A549 (cell line): Measurements from ENCODE around the gene ULK1. TPM values are rescaled to one million over a fixed set of nuclear protein-coding genes. Genes with fewer than 3 reads are reported as not detected.

Source experiments
- ATAC-seq, 2 experiments: fragments of 200-7000 bp in 1 of 2; fragments of >200 bp in 1 of 2; cut with Nextera tagmentation in 1 of 2; cut with Tn5 transposase in 1 of 2; 3 replicates each; pipeline versions ENCODE4 v1.8.0 to v1.9.1; 2018 to 2020; ENCODE audit warnings: mild to moderate bottlenecking in 1 of 2, moderate library complexity in 1 of 2
- CTCF ChIA-PET: fragments of 300-600 bp; sonication (Branson Sonifier 250); formaldehyde crosslinking; extraction: SDS; loops from one replicate; lab custom pipeline; 2021; ENCODE audit warnings: antibody characterized with exemption, inconsistent platforms; lab: Yijun Ruan, JAX
- POLR2A ChIA-PET: fragments of 350-600 bp; formaldehyde crosslinking; extraction: SDS; loops from one replicate; lab custom pipeline; 2021; ENCODE audit warnings: antibody characterized with exemption, inconsistent platforms; lab: Yijun Ruan, JAX
- DNase-seq, 2 experiments: peaks; one replicate each; pipeline versions ENCODE4 v3.0.0 to v3.0.0-alpha.2; 2011 to 2016; ENCODE audit warnings: low read depth in 1 of 2, low spot score in 1 of 2
- FAIRE-seq: peaks from 2 replicates; lab custom pipeline; 2011; peaks lifted over from hg19 to GRCh38; lab: Jason Lieb, UNC
- H3K27ac ChIP-seq, 2 experiments: fragments of >200 bp; sonication (Bioruptor Twin); formaldehyde crosslinking; 3 replicates each; pipeline ENCODE4 v1.5.1; 2016 to 2017
- H3K4me1 ChIP-seq: fragments of >200 bp; sonication (Bioruptor Twin); formaldehyde crosslinking; 3 replicates; pipeline ENCODE4 v1.6.1; 2016
- H3K4me2 ChIP-seq: fragments of >200 bp; sonication (Bioruptor Twin); formaldehyde crosslinking; 3 replicates; pipeline ENCODE4 v1.6.1; 2016
- H3K4me3 ChIP-seq: fragments of >200 bp; sonication (Bioruptor Twin); formaldehyde crosslinking; 3 replicates; pipeline ENCODE4 v1.5.1; 2016
- H3K9me3 ChIP-seq: fragments of >200 bp; sonication (Bioruptor Twin); formaldehyde crosslinking; 3 replicates; pipeline ENCODE4 v1.6.1; 2016
- BCL3 ChIP-seq: fragments of >200 bp; sonication (Bioruptor Twin); formaldehyde crosslinking; IDR thresholded peaks from 3 replicates; pipeline ENCODE4 v1.6.1; 2016
- E2F6 ChIP-seq: IDR thresholded peaks from 2 replicates; pipeline ENCODE4 v1.6.1; 2012; ENCODE audit warnings: low read depth, borderline replicate concordance
- EHF ChIP-seq: fragments of 250-450 bp; sonication (Bioruptor Pico); IDR thresholded peaks from 2 replicates; pipeline ENCODE4 v1.5.0; 2020; ENCODE audit warnings: mild to moderate bottlenecking
- ESRRA ChIP-seq: fragments of 150-350 bp; IDR thresholded peaks from 2 replicates; pipeline ENCODE4 v1.6.1; 2014; ENCODE audit warnings: mild to moderate bottlenecking, low read length, borderline replicate concordance
- FOSB ChIP-seq: fragments of 250-450 bp; sonication (Bioruptor Pico); IDR thresholded peaks from 2 replicates; pipeline ENCODE4 v1.5.0; 2020; ENCODE audit warnings: mild to moderate bottlenecking, moderate library complexity
- FOSL2 ChIP-seq, 2 experiments: fragments of 450-650 bp in 1 of 2; fragments of >200 bp in 1 of 2; sonication (Bioruptor Twin) in 1 of 2; formaldehyde crosslinking; IDR thresholded peaks; 2 replicates each; pipeline versions ENCODE4 v1.5.0 to v1.6.1; 2016 to 2020; ENCODE audit warnings: mild to moderate bottlenecking in 1 of 2, moderate library complexity in 1 of 2
- GATA3 ChIP-seq: IDR thresholded peaks from 2 replicates; pipeline ENCODE4 v1.6.1; 2012; ENCODE audit warnings: borderline replicate concordance
- HOXA7 ChIP-seq: fragments of 250-450 bp; sonication (Bioruptor Pico); IDR thresholded peaks from 2 replicates; pipeline ENCODE4 v1.5.0; 2020; ENCODE audit warnings: mild to moderate bottlenecking, moderate library complexity
- JUNB ChIP-seq: fragments of >200 bp; sonication (Bioruptor Twin); formaldehyde crosslinking; IDR thresholded peaks from 2 replicates; pipeline ENCODE4 v1.6.1; 2016
- KDM1A ChIP-seq: fragments of 200-600 bp; sonication (generic); IDR thresholded peaks from 2 replicates; pipeline ENCODE4 v1.6.1; 2016; ENCODE audit warnings: low read depth, mild to moderate bottlenecking
- KDM5A ChIP-seq: fragments of 200-600 bp; sonication (generic); IDR thresholded peaks from 2 replicates; pipeline ENCODE4 v1.6.1; 2016; ENCODE audit warnings: antibody characterized with exemption, mild to moderate bottlenecking
- MAX ChIP-seq: IDR thresholded peaks from 2 replicates; pipeline ENCODE4 v1.6.1; 2012
- MAZ ChIP-seq: fragments of 150-350 bp; IDR thresholded peaks from 2 replicates; pipeline ENCODE4 v1.6.1; 2014; ENCODE audit warnings: antibody characterized with exemption, low read depth, low read length, borderline replicate concordance
- MYC ChIP-seq: IDR thresholded peaks from 2 replicates; pipeline ENCODE4 v1.6.1; 2012; ENCODE audit warnings: mild to moderate bottlenecking, inconsistent platforms, low read length, improper control_type of control experiment, borderline replicate concordance
- NFE2L2 ChIP-seq: fragments of 150-350 bp; conservative IDR thresholded peaks from 2 replicates; pipeline ENCODE4 v1.6.1; 2014; ENCODE audit warnings: low read length
- PBX3 ChIP-seq: IDR thresholded peaks from 2 replicates; pipeline ENCODE4 v1.6.1; 2012
- POLR2AphosphoS2 ChIP-seq: conservative IDR thresholded peaks from 2 replicates; pipeline ENCODE4 v1.6.1; 2012; ENCODE audit warnings: low read length, improper control_type of control experiment, inconsistent platforms
- RAD21 ChIP-seq, 2 experiments: fragments of >200 bp in 1 of 2; sonication (Bioruptor Twin) in 1 of 2; formaldehyde crosslinking in 1 of 2; IDR thresholded peaks in 1 of 2; conservative IDR thresholded peaks in 1 of 2; 2 replicates in 1 of 2; 3 replicates in 1 of 2; pipeline ENCODE4 v1.6.1; 2012 to 2018; ENCODE audit warnings: inconsistent platforms in 1 of 2
- RCOR1 ChIP-seq: fragments of 150-350 bp; IDR thresholded peaks from 2 replicates; pipeline ENCODE4 v1.6.1; 2014; ENCODE audit warnings: antibody characterized with exemption, low read length, low read depth
- TFCP2L1 ChIP-seq: fragments of 250-450 bp; sonication (Bioruptor Pico); IDR thresholded peaks from 2 replicates; pipeline ENCODE4 v1.5.0; 2021; ENCODE audit warnings: mild to moderate bottlenecking
- USF2 ChIP-seq: fragments of 450-650 bp; IDR thresholded peaks from 2 replicates; pipeline ENCODE4 v1.6.1; 2014; ENCODE audit warnings: antibody characterized with exemption
- ZC3H11A ChIP-seq: fragments of 450-650 bp; IDR thresholded peaks from 2 replicates; pipeline ENCODE4 v1.6.1; 2014; ENCODE audit warnings: antibody characterized with exemption, mild to moderate bottlenecking
- ZNF302 ChIP-seq: fragments of 250-450 bp; sonication (Bioruptor Pico); IDR thresholded peaks from 2 replicates; pipeline ENCODE4 v1.9.0; 2021; ENCODE audit warnings: inconsistent platforms, mild to moderate bottlenecking, moderate library complexity
- WGBS: methylation state at CpG from one replicate; pipeline ENCODE4 v1.1.6; 2017; ENCODE audit errors: missing lambda C conversion rate; 5-methylcytosine and 5-hydroxymethylcytosine counted together
- polyA plus RNA-seq, 4 experiments: library from polyadenylated mRNA; depleted of rRNA in 3 of 4; stranded (reverse); fragments of >200 nt; fragmentation: RNase III in 1 of 4; extraction: RNeasy Plus Mini Kit Qiagen cat#74134 plus additional on column Dnase treatment in 1 of 4; gene quantifications; 2 replicates in 3 of 4; 3 replicates in 1 of 4; pipeline ENCODE4 v1.2.3, GENCODE V29; 2011 to 2017

The ULK1 gene
- polyA plus RNA-seq, 2 of the 4 experiments (the other 2 are of a cell fraction): 15.1 to 46.2 TPM

GRCh38 chr12:131912518-131913274, 18.3 kb downstream of the ULK1 start:
- ChIA-PET POLR2A (interaction anchor here (0.5 kb wide), 1 partner anchor 44 kb away, joined by 8 read pairs; no protein-coding TSS in a partner anchor), CTCF (interaction anchor here (1.0 to 3.7 kb wide), 6 partner anchors 8 to 74 kb away, joined by 3 to 24 read pairs (median 3); no protein-coding TSS in a partner anchor)
- Histone ChIP-seq H3K4me3 (no peak overlapping the region), H3K9me3 (no peaks in the 10 kb centered on the region), H3K27ac (peak overlapping the region; percentile 76 to 88), H3K4me2 (peak overlapping the region; percentile 61), H3K4me1 (peaks cover 44% of the 10 kb centered on the region)
- 47% methylated on average over 13 of the region's 20 CpGs for WGBS
- DNase-seq: peak; percentile 82 to 90
- TF ChIP-seq MAZ (no peak), MYC (0 out of 2 replicates have a peak, but pooled peaks have one; percentile 13), PBX3 (0 out of 2 replicates have a peak, but pooled peaks have one; percentile 19), BCL3 (no peak), RAD21 (conservative IDR thresholded peaks at IDR 0.05 in 1 of 2, IDR thresholded peaks at IDR 0.05 in 1 of 2) (peak in 1 of 2 experiments; percentile 22; a peak in 2 of 5 replicates), GATA3 (peak; percentile 51; the same call in 1 of the 2 replicates), POLR2AphosphoS2 (0 out of 2 replicates have a peak, but pooled peaks have one; percentile 50), FOSL2 (IDR thresholded peaks at IDR 0.05) (no peak), FOSL2 (CRISPR knock-in tag; IDR thresholded peaks at IDR 0.05) (peak; percentile 82), EHF (CRISPR knock-in tag) (no peak), MAX (0 out of 2 replicates have a peak, but pooled peaks have one; percentile 67), ZC3H11A (no peak)
- ATAC-seq: peak; percentile 30 to 51; a peak in 5 of 6 replicates
- FAIRE-seq: no peak

GRCh38 chr12:131913666-131914065, 19.2 kb downstream of the ULK1 start:
- Histone ChIP-seq H3K4me2 (no peak overlapping the region), H3K27ac (peak overlapping the region in 1 of 2 experiments; percentile 42; a peak in 2 of 6 replicates), H3K4me1 (peaks cover 44% of the 10 kb centered on the region), H3K4me3 (no peak overlapping the region), H3K9me3 (no peaks in the 10 kb centered on the region)
- DNase-seq: no peak
- no peak for FAIRE-seq
- CTCF ChIA-PET: interaction anchor here (1.0 to 1.2 kb wide), 3 partner anchors 50 to 60 kb away, joined by 3 read pairs; no protein-coding TSS in a partner anchor
- WGBS: 91% methylated on average over 8 of the region's 8 CpGs
- ATAC-seq: no peak
- POLR2A ChIA-PET: no interaction called here
- no peak for TF ChIP-seq POLR2AphosphoS2
- TF ChIP-seq RCOR1: no peak
- TF ChIP-seq ZNF302: no peak
- TF ChIP-seq ESRRA: no peak
- TF ChIP-seq TFCP2L1 (CRISPR knock-in tag): no peak
- no peak for TF ChIP-seq KDM5A
- no peak for TF ChIP-seq MYC
- TF ChIP-seq FOSB (CRISPR knock-in tag): no peak
- TF ChIP-seq KDM1A: no peak
- no peak for TF ChIP-seq EHF (CRISPR knock-in tag)
- TF ChIP-seq USF2: no peak
- no peak for TF ChIP-seq HOXA7 (CRISPR knock-in tag)
- TF ChIP-seq E2F6: no peak
- TF ChIP-seq JUNB: no peak
- TF ChIP-seq NFE2L2: no peak
